ENCODE measurements around the gene MAGEF1. TPM values are rescaled to one million over a fixed set of nuclear protein-coding genes. Genes with fewer than 3 reads are reported as not detected.

MAGEF1 gene
- total and polyA plus RNA-seq, 2 experiments from 2014 or later, result 66.5 to 88.7 TPM

DNA sequence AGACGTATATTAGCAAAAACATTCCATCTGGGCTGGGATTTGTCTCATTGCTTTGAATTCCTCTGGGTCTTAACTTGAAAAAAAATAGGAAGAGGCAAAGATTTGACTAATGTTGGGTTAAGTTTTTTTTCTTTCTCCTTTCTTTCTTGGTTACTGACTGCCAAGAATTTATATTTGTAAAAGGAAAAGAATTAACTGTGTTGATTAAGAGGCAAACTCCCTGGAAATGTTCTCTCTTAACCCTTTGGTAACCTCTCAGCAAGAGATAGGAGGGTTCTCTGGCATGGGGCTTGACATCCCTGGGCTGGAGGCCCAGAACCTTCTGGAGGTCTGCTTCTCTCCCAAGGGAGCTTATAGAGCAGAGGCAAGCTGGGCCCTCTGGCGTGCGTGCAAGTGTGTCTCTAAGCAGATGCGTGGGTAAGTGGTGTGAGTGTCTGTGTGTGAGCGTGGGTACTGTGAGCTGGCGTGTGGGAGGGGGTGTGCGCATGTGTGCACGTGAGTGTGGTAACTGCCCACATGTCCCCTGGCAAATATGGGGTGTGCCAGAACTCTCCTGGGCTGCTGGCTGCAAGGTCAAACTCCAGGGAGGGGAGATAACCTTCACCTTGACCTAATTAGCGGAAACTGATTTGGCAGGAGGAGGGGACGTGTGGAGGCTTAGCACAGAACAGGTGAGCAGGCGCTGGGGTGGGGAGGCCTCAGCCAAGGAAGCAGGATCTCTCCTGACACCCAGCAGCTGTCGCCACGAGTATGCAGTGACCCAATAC lies 49.4 kb upstream of the MAGEF1 start:
- Mint-ChIP-seq H3K4me3 (no peak overlapping the region; the same call in 2 of the 3 replicates), H3K9me3 (no peaks in the 10 kb centered on the region; the same call in 2 of the 3 replicates), H3K36me3 (ENCODE audit: low read depth) (no peaks in the 10 kb centered on the region; the same call in 2 of the 3 replicates), H3K27me3 (ENCODE audit: insufficient read depth, low read depth, poor library complexity) (peaks cover 12% of the 10 kb centered on the region), H3K27ac (no peak overlapping the region), H3K4me1 (peaks cover 27% of the 10 kb centered on the region)
- TF ChIP-seq, protein P1, sequence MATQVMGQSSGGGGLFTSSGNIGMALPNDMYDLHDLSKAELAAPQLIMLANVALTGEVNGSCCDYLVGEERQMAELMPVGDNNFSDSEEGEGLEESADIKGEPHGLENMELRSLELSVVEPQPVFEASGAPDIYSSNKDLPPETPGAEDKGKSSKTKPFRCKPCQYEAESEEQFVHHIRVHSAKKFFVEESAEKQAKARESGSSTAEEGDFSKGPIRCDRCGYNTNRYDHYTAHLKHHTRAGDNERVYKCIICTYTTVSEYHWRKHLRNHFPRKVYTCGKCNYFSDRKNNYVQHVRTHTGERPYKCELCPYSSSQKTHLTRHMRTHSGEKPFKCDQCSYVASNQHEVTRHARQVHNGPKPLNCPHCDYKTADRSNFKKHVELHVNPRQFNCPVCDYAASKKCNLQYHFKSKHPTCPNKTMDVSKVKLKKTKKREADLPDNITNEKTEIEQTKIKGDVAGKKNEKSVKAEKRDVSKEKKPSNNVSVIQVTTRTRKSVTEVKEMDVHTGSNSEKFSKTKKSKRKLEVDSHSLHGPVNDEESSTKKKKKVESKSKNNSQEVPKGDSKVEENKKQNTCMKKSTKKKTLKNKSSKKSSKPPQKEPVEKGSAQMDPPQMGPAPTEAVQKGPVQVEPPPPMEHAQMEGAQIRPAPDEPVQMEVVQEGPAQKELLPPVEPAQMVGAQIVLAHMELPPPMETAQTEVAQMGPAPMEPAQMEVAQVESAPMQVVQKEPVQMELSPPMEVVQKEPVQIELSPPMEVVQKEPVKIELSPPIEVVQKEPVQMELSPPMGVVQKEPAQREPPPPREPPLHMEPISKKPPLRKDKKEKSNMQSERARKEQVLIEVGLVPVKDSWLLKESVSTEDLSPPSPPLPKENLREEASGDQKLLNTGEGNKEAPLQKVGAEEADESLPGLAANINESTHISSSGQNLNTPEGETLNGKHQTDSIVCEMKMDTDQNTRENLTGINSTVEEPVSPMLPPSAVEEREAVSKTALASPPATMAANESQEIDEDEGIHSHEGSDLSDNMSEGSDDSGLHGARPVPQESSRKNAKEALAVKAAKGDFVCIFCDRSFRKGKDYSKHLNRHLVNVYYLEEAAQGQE (IDR thresholded peaks at IDR 0.05; ENCODE audit: unreplicated experiment), result no peak
- TF ChIP-seq EZH2 (IDR thresholded peaks at IDR 0.05; ENCODE audit: low read depth, unreplicated experiment) (no peak), STAT1 (IDR thresholded peaks at IDR 0.05; ENCODE audit: unreplicated experiment) (no peak), ZNF114 (CRISPR knock-in tag; IDR thresholded peaks at IDR 0.05) (no peak), CREB1 (CRISPR knock-in tag; IDR thresholded peaks at IDR 0.05; ENCODE audit: low read depth) (no peak), EZH2phosphoT487 (IDR thresholded peaks at IDR 0.05; ENCODE audit: unreplicated experiment) (no peak), JUNB (IDR thresholded peaks at IDR 0.05; ENCODE audit: unreplicated experiment) (no peak), ZNF331 (CRISPR knock-in tag; IDR thresholded peaks at IDR 0.05; ENCODE audit: low read depth) (no peak), POLR2AphosphoS5 (IDR thresholded peaks at IDR 0.05; ENCODE audit: low read depth) (no peak), NANOG (IDR thresholded peaks at IDR 0.05; ENCODE audit: borderline replicate concordance) (no peak)
- TF ChIP-seq, protein P2, sequence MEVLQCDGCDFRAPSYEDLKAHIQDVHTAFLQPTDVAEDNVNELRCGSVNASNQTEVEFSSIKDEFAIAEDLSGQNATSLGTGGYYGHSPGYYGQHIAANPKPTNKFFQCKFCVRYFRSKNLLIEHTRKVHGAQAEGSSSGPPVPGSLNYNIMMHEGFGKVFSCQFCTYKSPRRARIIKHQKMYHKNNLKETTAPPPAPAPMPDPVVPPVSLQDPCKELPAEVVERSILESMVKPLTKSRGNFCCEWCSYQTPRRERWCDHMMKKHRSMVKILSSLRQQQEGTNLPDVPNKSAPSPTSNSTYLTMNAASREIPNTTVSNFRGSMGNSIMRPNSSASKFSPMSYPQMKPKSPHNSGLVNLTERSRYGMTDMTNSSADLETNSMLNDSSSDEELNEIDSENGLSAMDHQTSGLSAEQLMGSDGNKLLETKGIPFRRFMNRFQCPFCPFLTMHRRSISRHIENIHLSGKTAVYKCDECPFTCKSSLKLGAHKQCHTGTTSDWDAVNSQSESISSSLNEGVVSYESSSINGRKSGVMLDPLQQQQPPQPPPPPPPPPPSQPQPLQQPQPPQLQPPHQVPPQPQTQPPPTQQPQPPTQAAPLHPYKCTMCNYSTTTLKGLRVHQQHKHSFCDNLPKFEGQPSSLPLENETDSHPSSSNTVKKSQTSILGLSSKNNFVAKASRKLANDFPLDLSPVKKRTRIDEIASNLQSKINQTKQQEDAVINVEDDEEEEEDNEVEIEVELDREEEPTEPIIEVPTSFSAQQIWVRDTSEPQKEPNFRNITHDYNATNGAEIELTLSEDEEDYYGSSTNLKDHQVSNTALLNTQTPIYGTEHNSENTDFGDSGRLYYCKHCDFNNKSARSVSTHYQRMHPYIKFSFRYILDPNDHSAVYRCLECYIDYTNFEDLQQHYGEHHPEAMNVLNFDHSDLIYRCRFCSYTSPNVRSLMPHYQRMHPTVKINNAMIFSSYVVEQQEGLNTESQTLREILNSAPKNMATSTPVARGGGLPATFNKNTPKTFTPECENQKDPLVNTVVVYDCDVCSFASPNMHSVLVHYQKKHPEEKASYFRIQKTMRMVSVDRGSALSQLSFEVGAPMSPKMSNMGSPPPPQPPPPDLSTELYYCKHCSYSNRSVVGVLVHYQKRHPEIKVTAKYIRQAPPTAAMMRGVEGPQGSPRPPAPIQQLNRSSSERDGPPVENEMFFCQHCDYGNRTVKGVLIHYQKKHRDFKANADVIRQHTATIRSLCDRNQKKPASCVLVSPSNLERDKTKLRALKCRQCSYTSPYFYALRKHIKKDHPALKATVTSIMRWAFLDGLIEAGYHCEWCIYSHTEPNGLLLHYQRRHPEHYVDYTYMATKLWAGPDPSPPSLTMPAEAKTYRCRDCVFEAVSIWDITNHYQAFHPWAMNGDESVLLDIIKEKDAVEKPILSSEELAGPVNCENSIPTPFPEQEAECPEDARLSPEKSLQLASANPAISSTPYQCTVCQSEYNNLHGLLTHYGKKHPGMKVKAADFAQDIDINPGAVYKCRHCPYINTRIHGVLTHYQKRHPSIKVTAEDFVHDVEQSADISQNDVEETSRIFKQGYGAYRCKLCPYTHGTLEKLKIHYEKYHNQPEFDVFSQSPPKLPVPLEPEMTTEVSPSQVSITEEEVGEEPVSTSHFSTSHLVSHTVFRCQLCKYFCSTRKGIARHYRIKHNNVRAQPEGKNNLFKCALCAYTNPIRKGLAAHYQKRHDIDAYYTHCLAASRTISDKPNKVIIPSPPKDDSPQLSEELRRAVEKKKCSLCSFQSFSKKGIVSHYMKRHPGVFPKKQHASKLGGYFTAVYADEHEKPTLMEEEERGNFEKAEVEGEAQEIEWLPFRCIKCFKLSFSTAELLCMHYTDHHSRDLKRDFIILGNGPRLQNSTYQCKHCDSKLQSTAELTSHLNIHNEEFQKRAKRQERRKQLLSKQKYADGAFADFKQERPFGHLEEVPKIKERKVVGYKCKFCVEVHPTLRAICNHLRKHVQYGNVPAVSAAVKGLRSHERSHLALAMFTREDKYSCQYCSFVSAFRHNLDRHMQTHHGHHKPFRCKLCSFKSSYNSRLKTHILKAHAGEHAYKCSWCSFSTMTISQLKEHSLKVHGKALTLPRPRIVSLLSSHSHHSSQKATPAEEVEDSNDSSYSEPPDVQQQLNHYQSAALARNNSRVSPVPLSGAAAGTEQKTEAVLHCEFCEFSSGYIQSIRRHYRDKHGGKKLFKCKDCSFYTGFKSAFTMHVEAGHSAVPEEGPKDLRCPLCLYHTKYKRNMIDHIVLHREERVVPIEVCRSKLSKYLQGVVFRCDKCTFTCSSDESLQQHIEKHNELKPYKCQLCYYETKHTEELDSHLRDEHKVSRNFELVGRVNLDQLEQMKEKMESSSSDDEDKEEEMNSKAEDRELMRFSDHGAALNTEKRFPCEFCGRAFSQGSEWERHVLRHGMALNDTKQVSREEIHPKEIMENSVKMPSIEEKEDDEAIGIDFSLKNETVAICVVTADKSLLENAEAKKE (CRISPR knock-in tag; IDR thresholded peaks at IDR 0.05), result no peak
- TF ChIP-seq, protein P3, sequence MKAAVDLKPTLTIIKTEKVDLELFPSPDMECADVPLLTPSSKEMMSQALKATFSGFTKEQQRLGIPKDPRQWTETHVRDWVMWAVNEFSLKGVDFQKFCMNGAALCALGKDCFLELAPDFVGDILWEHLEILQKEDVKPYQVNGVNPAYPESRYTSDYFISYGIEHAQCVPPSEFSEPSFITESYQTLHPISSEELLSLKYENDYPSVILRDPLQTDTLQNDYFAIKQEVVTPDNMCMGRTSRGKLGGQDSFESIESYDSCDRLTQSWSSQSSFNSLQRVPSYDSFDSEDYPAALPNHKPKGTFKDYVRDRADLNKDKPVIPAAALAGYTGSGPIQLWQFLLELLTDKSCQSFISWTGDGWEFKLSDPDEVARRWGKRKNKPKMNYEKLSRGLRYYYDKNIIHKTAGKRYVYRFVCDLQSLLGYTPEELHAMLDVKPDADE (IDR thresholded peaks at IDR 0.05), result no peak
- DNase-seq (ENCODE audit: low spot score), result no peak
- no peak overlapping the region for H3K27ac ChIP-seq (ENCODE audit: low read depth)
- peaks cover 10% of the 10 kb centered on the region for H3K4me1 ChIP-seq (ENCODE audit: insufficient read depth)
- no peak overlapping the region for H2AFZ ChIP-seq
- H3K4me2 ChIP-seq, result no peak overlapping the region
- H4K20me1 ChIP-seq (replicated peaks; ENCODE audit: insufficient read depth), result no peaks in the 10 kb centered on the region
- H3F3A ChIP-seq (replicated peaks; ENCODE audit: low read depth), result 0 out of 2 replicates have a peak, but pooled peaks cover 4% of the 10 kb centered on the region
- H3K27me3 ChIP-seq (ENCODE audit: insufficient read depth), result no peaks in the 10 kb centered on the region
- no peaks in the 10 kb centered on the region for H3K36me3 ChIP-seq (ENCODE audit: insufficient read depth)
- no peaks in the 10 kb centered on the region for H3K9me2 ChIP-seq (ENCODE audit: insufficient read depth)
- ATAC-seq, result no peak
- H3K79me2 ChIP-seq (replicated peaks; ENCODE audit: insufficient read depth), result no peaks in the 10 kb centered on the region
- H3K4me3 ChIP-seq, result no peak overlapping the region
